HG03342 (cell line): ENCODE data around the gene PCDHGA10.
"Not testable (repeated sequence)": the region's sequence is repeated elsewhere in the genome, so short reads cannot be mapped to it uniquely, and the experiment has no call there.

Experiments used
- ATAC-seq: cut with Tn5 transposase; IDR thresholded peaks from one replicate; pipeline ENCODE4 v1.9.1; 2021; ENCODE audit warnings: mild to moderate bottlenecking, moderate library complexity; ENCODE audit not compliant: unreplicated experiment

Gene PCDHGA10

GRCh38 chr5:141392429-141393198, 20.2 kb upstream of the PCDHGA10 start, which contains the start of gene PCDHGA8:
Gene PCDHGA8 (plus strand): TSS chr5:141392633. CDS start chr5:141392814, 181 bp downstream.
- no peak for ATAC-seq

- ATAC-seq: no peak
These were observed 19.5 kb upstream of the PCDHGA10 start for GRCh38 chr5:141393267-141393666.

- not testable (repeated sequence) for ATAC-seq
These were observed 18.2 kb upstream of the PCDHGA10 start for GRCh38 chr5:141394401-141395187.

GRCh38 chr5:141397756-141398551, 14.8 kb upstream of the PCDHGA10 start, which contains the start of gene PCDHGB5:
Gene PCDHGB5 (plus strand): TSS chr5:141397947. CDS start chr5:141398128, 181 bp downstream.
- peak; percentile 90 for ATAC-seq

- ATAC-seq: no peak
These were observed 14.2 kb upstream of the PCDHGA10 start for GRCh38 chr5:141398608-141399007.

GRCh38 chr5:141399555-141400258, 13.1 kb upstream of the PCDHGA10 start:
- ATAC-seq: no peak

- no peak for ATAC-seq
These were observed 10.1 kb upstream of the PCDHGA10 start, which contains the start of gene PCDHGA9 for GRCh38 chr5:141402553-141403243. Gene PCDHGA9 (plus strand): TSS chr5:141402778. CDS start chr5:141402953, 175 bp downstream.

GRCh38 chr5:141403387-141403786, 9.4 kb upstream of the PCDHGA10 start:
- ATAC-seq: no peak

GRCh38 chr5:141407790-141408505, 4.8 kb upstream of the PCDHGA10 start, which contains the start of gene PCDHGB6:
Gene PCDHGB6 (plus strand): TSS chr5:141408021. CDS start chr5:141408203, 182 bp downstream.
- ATAC-seq: peak; percentile 82

- ATAC-seq: no peak
These were observed 3.0 kb upstream of the PCDHGA10 start for GRCh38 chr5:141409598-141410306.

- no peak for ATAC-seq
These were observed 1.2 kb upstream of the PCDHGA10 start for GRCh38 chr5:141411575-141411974.

GRCh38 chr5:141413540-141414069, 818 bp downstream of the PCDHGA10 start:
- ATAC-seq: no peak

GRCh38 chr5:141414548-141415274, 1.9 kb downstream of the PCDHGA10 start:
- ATAC-seq: not testable (repeated sequence)

- not testable (repeated sequence) for ATAC-seq
These were observed 2.5 kb downstream of the PCDHGA10 start for GRCh38 chr5:141415275-141415618.

- ATAC-seq: peak; percentile 74
These were observed 4.8 kb downstream of the PCDHGA10 start, which contains the start of gene PCDHGB7 for GRCh38 chr5:141417494-141418172. Gene PCDHGB7 (plus strand): TSS chr5:141417677. CDS start chr5:141417860, 183 bp downstream.

GRCh38 chr5:141419074-141419880, 6.5 kb downstream of the PCDHGA10 start:
- no peak for ATAC-seq
